Sigmoid colon (tissue), 7 donors: ENCODE measurements around the gene TRIO. TPM values are rescaled to one million over a fixed set of nuclear protein-coding genes. Genes with fewer than 3 reads are reported as not detected.

Experiments
- DNase-seq: peaks from one replicate; pipeline ENCODE4 v3.0.0-alpha.2; 2019
- H3K27ac ChIP-seq, 4 donors: fragments of 200-600 bp; sonication (generic); one replicate each; pipeline ENCODE4 v1.5.1; 2016 to 2019; ENCODE audit warnings: mild to moderate bottlenecking in 1 of 4
- H3K27me3 ChIP-seq, 3 donors: fragments of 200-600 bp; sonication (generic); one replicate each; pipeline ENCODE4 v1.5.1; 2019; ENCODE audit warnings: mild to moderate bottlenecking in 1 of 3
- H3K36me3 ChIP-seq, 4 donors: fragments of 200-600 bp; sonication (generic); one replicate each; pipeline ENCODE4 v1.5.1; 2016 to 2019
- H3K4me1 ChIP-seq, 4 donors: fragments of 200-600 bp; sonication (generic); one replicate each; pipeline ENCODE4 v1.5.1; 2017 to 2019
- H3K4me3 ChIP-seq, 4 donors: fragments of 200-600 bp; sonication (generic); one replicate each; pipeline ENCODE4 v1.5.1; 2017 to 2019; ENCODE audit warnings: mild to moderate bottlenecking in 2 of 4, moderate library complexity in 1 of 4
- H3K9me3 ChIP-seq, 4 donors: fragments of 200-600 bp in 3 of 4; sonication (generic) in 3 of 4; one replicate each; pipeline versions ENCODE4 v1.5.1 to v1.6.1; 2013 to 2019
- CTCF ChIP-seq, 4 experiments: fragments of 450-650 bp in 3 of 4; fragments of 200-600 bp in 1 of 4; IDR thresholded peaks; one replicate each; pipeline ENCODE4 v1.5.1; 2016 to 2019; ENCODE audit warnings: antibody characterized with exemption in 4 of 4, mild to moderate bottlenecking in 3 of 4, moderate library complexity in 2 of 4
- EP300 ChIP-seq, 4 donors: sonication (generic); formaldehyde crosslinking; IDR thresholded peaks; one replicate each; pipeline ENCODE4 v1.6.1; 2017; ENCODE audit warnings: antibody characterized with exemption in 4 of 4
- POLR2A ChIP-seq, 2 donors: fragments of 450-650 bp; IDR thresholded peaks; one replicate each; pipeline ENCODE4 v1.6.1; 2016; ENCODE audit warnings: antibody characterized with exemption in 2 of 2, mild to moderate bottlenecking in 2 of 2, moderate library complexity in 2 of 2
- POLR2AphosphoS5 ChIP-seq, 4 donors: sonication (generic); formaldehyde crosslinking; IDR thresholded peaks; one replicate each; pipeline ENCODE4 v1.6.1; 2017; ENCODE audit warnings: antibody characterized with exemption in 4 of 4
- WGBS, 2 donors: extraction: QIAGEN DNeasy Blood & Tissue Kit; methylation state at CpG; one replicate each; pipeline ENCODE4 v1.1.7; 2013; 5-methylcytosine and 5-hydroxymethylcytosine counted together
- intact Hi-C: fragments of 100-400 bp; cut with DNase I; formaldehyde crosslinking; loops from one replicate; pipeline ENCODE4 v1.15.1; 2023
- polyA plus RNA-seq, 3 donors: library from polyadenylated mRNA; stranded (reverse); fragments of 200-250 nt; gene quantifications; one replicate each; pipeline ENCODE4 v1.2.3, GENCODE V29; 2013
- total RNA-seq, 4 donors: library from RNA; depleted of rRNA; stranded (reverse); fragments of >200 nt; gene quantifications; one replicate each; pipeline ENCODE4 v1.1.0, GENCODE V29; 2016
- donor health status: healthy with polysubstance abuse.
- donor health status: Bipolar disorder and iron deficiency.
- donor health status: healthy.

Gene TRIO
- total and polyA plus RNA-seq, 7 donors = 34.8 to 300 (median 119) TPM

DNA sequence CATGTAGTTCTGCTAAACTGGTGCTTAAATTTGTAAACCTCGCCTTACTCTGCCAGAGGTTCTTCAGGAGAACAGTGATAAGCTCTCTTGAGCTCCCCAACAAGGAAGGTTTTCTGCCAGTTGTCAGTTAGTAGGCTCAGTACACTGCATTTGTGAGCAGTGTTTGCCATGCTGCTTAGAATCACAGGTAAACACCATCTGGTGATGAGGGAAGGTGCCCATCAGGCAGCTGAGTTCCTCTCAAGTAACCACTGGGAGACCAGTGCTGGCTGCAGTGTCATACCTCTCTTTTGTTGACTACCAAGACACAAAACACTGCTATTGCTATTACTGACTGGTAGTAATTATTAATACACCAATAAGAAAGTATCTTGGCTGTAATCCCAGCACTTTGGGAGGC is 252.3 kb downstream of the TRIO start:
- Histone ChIP-seq H3K9me3 (no peaks in the 10 kb centered on the region), H3K36me3 (peaks cover 9 to 80% (median 46%) of the 10 kb centered on the region in 4 donors), H3K4me1 (peaks cover 0 to 32% (median 8%) of the 10 kb centered on the region in 4 donors), H3K27me3 (no peaks in the 10 kb centered on the region), H3K4me3 (no peak overlapping the region), H3K27ac (no peak overlapping the region)
- intact Hi-C loops = loop anchor here (5.0 to 10.0 kb wide), 2 partner anchors 189 to 252 kb away; partner anchors contain the start of gene OTULINL
- no peak for DNase-seq
- WGBS, 2 donors = 93 to 99% methylated on average over 1 of the region's 1 CpG
- no peak for TF ChIP-seq EP300 (IDR thresholded peaks at IDR 0.05)
- no peak for TF ChIP-seq CTCF (IDR thresholded peaks at IDR 0.05)
- no peak for TF ChIP-seq POLR2AphosphoS5 (IDR thresholded peaks at IDR 0.05)
- no peak for TF ChIP-seq POLR2A (IDR thresholded peaks at IDR 0.05)

- Histone ChIP-seq H3K9me3 (no peaks in the 10 kb centered on the region), H3K36me3 (peaks cover 5 to 80% (median 42%) of the 10 kb centered on the region in 4 donors), H3K4me3 (no peak overlapping the region), H3K27ac (no peak overlapping the region), H3K4me1 (peaks cover 0 to 32% (median 8%) of the 10 kb centered on the region in 4 donors), H3K27me3 (no peaks in the 10 kb centered on the region)
- TF ChIP-seq POLR2A (IDR thresholded peaks at IDR 0.05) = no peak
- TF ChIP-seq POLR2AphosphoS5 (IDR thresholded peaks at IDR 0.05) = no peak
- DNase-seq = no peak
- intact Hi-C loops = loop anchor here (5.0 to 10.0 kb wide), 2 partner anchors 189 to 251 kb away; partner anchors contain the start of gene OTULINL
- 92 to 93% methylated on average over 7 of the region's 7 CpGs for WGBS, 2 donors
Measured at GRCh38 chr5:14396066-14396465, 252.9 kb downstream of the TRIO start.

DNA sequence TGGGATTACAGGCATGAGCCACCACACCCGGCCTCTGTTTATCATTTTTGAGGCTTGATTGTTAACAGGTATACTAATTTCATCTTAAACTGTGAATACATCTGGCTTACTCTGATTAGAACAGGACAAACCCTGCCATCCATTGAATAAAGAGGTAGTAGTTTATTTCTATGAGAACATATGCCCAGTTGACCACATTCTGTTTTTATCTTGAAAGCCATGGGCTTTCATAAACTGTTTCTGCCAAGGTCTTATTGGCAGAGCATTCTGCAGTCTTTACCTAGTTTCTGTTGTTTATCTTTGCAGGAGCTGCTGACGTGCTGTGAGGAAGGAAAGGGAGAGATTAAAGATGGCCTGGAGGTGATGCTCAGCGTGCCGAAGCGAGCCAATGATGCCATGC is 253.6 kb downstream of the TRIO start:
- TF ChIP-seq EP300 (IDR thresholded peaks at IDR 0.05) (no peak), POLR2AphosphoS5 (IDR thresholded peaks at IDR 0.05) (no peak), POLR2A (IDR thresholded peaks at IDR 0.05) (no peak), CTCF (IDR thresholded peaks at IDR 0.05) (no peak)
- Histone ChIP-seq H3K4me1 (peaks cover 0 to 32% (median 8%) of the 10 kb centered on the region in 4 donors), H3K27me3 (no peaks in the 10 kb centered on the region), H3K36me3 (peaks cover 5 to 80% (median 38%) of the 10 kb centered on the region in 4 donors), H3K4me3 (no peak overlapping the region), H3K9me3 (no peaks in the 10 kb centered on the region), H3K27ac (no peak overlapping the region)
- 92 to 93% methylated on average over 5 of the region's 5 CpGs for WGBS, 2 donors
- intact Hi-C loops = loop anchor here (5.0 to 10.0 kb wide), 2 partner anchors 188 to 251 kb away; partner anchors contain the start of gene OTULINL
- no peak for DNase-seq

- no peaks in the 10 kb centered on the region for H3K9me3 ChIP-seq
- H3K27me3 ChIP-seq = no peaks in the 10 kb centered on the region
- TF ChIP-seq POLR2AphosphoS5 (IDR thresholded peaks at IDR 0.05) (no peak), CTCF (IDR thresholded peaks at IDR 0.05) (no peak), POLR2A (IDR thresholded peaks at IDR 0.05) (no peak), EP300 (IDR thresholded peaks at IDR 0.05) (no peak)
- DNase-seq = no peak
- intact Hi-C loops = loop anchor here (5.0 to 10.0 kb wide), 2 partner anchors 187 to 250 kb away; partner anchors contain the start of gene OTULINL
- H3K4me1 ChIP-seq = peaks cover 0 to 32% (median 8%) of the 10 kb centered on the region in 4 donors
- no peak overlapping the region for H3K4me3 ChIP-seq
- H3K27ac ChIP-seq = peak overlapping the region; percentile 15 to 55 (median 43)
- 88 to 91% methylated on average over 3 of the region's 3 CpGs for WGBS, 2 donors
- peaks cover 5 to 73% (median 34%) of the 10 kb centered on the region in 4 donors for H3K36me3 ChIP-seq
Measured at GRCh38 chr5:14397717-14398116, 254.6 kb downstream of the TRIO start.

- 55 to 59% methylated on average over 4 of the region's 4 CpGs for WGBS, 2 donors
- DNase-seq = no peak
- Histone ChIP-seq H3K27ac (peak overlapping the region in 2 of 4 donors; percentile 33 to 35), H3K4me1 (peaks cover 0 to 32% (median 8%) of the 10 kb centered on the region in 4 donors), H3K9me3 (no peaks in the 10 kb centered on the region), H3K36me3 (peaks cover 4 to 58% (median 26%) of the 10 kb centered on the region in 4 donors), H3K4me3 (no peak overlapping the region), H3K27me3 (no peaks in the 10 kb centered on the region)
- TF ChIP-seq CTCF (IDR thresholded peaks at IDR 0.05) = peak; percentile 18 to 65 (median 56)
- no peak for TF ChIP-seq EP300 (IDR thresholded peaks at IDR 0.05)
- TF ChIP-seq POLR2AphosphoS5 (IDR thresholded peaks at IDR 0.05) = no peak
- intact Hi-C loops = loop anchor here (5.0 to 10.0 kb wide), 2 partner anchors 186 to 248 kb away; partner anchors contain the start of gene OTULINL
Measured at GRCh38 chr5:14399054-14399692, 256.0 kb downstream of the TRIO start.
